K562 (cell line): Measurements from ENCODE around the gene IFT52. TPM values are rescaled to one million over a fixed set of nuclear protein-coding genes. Genes with fewer than 3 reads are reported as not detected.
A peak's percentile ranks its signal among the peaks of the same experiment; 100 is the strongest.
"Not testable (repeated sequence)": the region's sequence is repeated elsewhere in the genome, so short reads cannot be mapped to it uniquely, and the experiment has no call there.

Experiments used
- ATAC-seq: fragments of 200-7000 bp; cut with Tn5 transposase; 3 replicates; pipeline ENCODE4 v1.9.1; 2020; ENCODE audit warnings: moderate library complexity
- BruUV-seq: library from RNA; stranded (reverse); fragments of 400-500 nt; replicated peaks from 2 replicates; lab custom pipeline; 2021; lab: Mats Ljungman, UMichigan
- CTCF ChIA-PET: fragments of 300-600 bp; formaldehyde crosslinking; extraction: SDS; loops from one replicate; lab custom pipeline; 2021; ENCODE audit warnings: low intra/inter-chr PET ratio; lab: Yijun Ruan, JAX
- POLR2A ChIA-PET: fragments of 300-600, 350-650 bp; sonication (Branson Sonifier 250); formaldehyde crosslinking; extraction: SDS; loops from one replicate; lab custom pipeline; 2021; ENCODE audit warnings: antibody characterized with exemption, inconsistent platforms; lab: Yijun Ruan, JAX
- DNase-seq, 4 experiments: peaks; one replicate each; pipeline versions ENCODE4 v3.0.0 to v3.0.0-alpha.2; 2011 to 2018; ENCODE audit warnings: low spot score in 3 of 4, mixed read lengths in 3 of 4; ENCODE audit errors: extremely low read depth in 1 of 4
- FAIRE-seq: peaks from 2 replicates; lab custom pipeline; 2011; peaks lifted over from hg19 to GRCh38; lab: Jason Lieb, UNC
- H2AFZ ChIP-seq: 2 replicates; pipeline ENCODE4 v1.6.0; 2011; ENCODE audit warnings: low read depth, low read length, control low read depth, inconsistent platforms
- H3K27ac ChIP-seq: fragments of 200-600 bp; 3 replicates; pipeline ENCODE4 v1.8.0; 2011; ENCODE audit warnings: low read depth, mild to moderate bottlenecking, control low read depth, inconsistent platforms, low read length, moderate library complexity, mixed read lengths; ENCODE audit errors: extremely low read depth
- H3K27me3 ChIP-seq, 2 experiments: fragments of 300-600 bp in 1 of 2; 2 replicates in 1 of 2; 3 replicates in 1 of 2; pipeline versions ENCODE4 v1.6.0 to v1.8.0; 2011; ENCODE audit warnings: inconsistent platforms in 2 of 2, low read length in 2 of 2, mild to moderate bottlenecking in 1 of 2, mixed read lengths in 1 of 2, moderate library complexity in 1 of 2; ENCODE audit not compliant: control insufficient read depth in 2 of 2, insufficient read depth in 2 of 2
- H3K36me3 ChIP-seq: fragments of 300-600 bp; 3 replicates; pipeline ENCODE4 v1.8.0; 2011; ENCODE audit warnings: mild to moderate bottlenecking, low read length, inconsistent platforms; ENCODE audit not compliant: control insufficient read depth, insufficient read depth
- H3K4me1 ChIP-seq, 2 experiments: fragments of 200-600 bp in 1 of 2; replicated peaks in 1 of 2; 2 replicates in 1 of 2; 3 replicates in 1 of 2; pipeline versions ENCODE4 v1.5.1 to v1.8.0; 2011; ENCODE audit warnings: inconsistent platforms in 2 of 2, low read length in 2 of 2, mild to moderate bottlenecking in 1 of 2, mixed read lengths in 1 of 2, moderate library complexity in 1 of 2; ENCODE audit not compliant: control insufficient read depth in 2 of 2, insufficient read depth in 2 of 2
- H3K4me2 ChIP-seq: 2 replicates; pipeline ENCODE4 v1.6.1; 2011; ENCODE audit warnings: low read length, control low read depth, inconsistent platforms, mixed read lengths; ENCODE audit not compliant: insufficient read depth
- H3K4me3 ChIP-seq: fragments of 200-600 bp; sonication (generic), shearing (Covaris generic); 2 replicates; pipeline ENCODE4 v1.5.1; 2016; ENCODE audit warnings: control low read depth, inconsistent platforms
- H3K79me2 ChIP-seq: fragments of 200-600 bp; 3 replicates; pipeline ENCODE4 v1.8.0; 2011; ENCODE audit warnings: low read length, inconsistent platforms; ENCODE audit not compliant: control insufficient read depth, insufficient read depth
- H3K9ac ChIP-seq, 2 experiments: 2 replicates each; pipeline versions ENCODE4 v1.6.0 to v1.6.1; 2011; ENCODE audit warnings: low read depth in 2 of 2, low read length in 2 of 2, control low read depth in 1 of 2, inconsistent platforms in 1 of 2, mild to moderate bottlenecking in 1 of 2, mixed read lengths in 1 of 2; ENCODE audit not compliant: insufficient read depth in 1 of 2
- H3K9me1 ChIP-seq: one replicate; pipeline ENCODE4 v1.6.0; 2011; ENCODE audit warnings: inconsistent platforms, mild to moderate bottlenecking, low read length, moderate library complexity; ENCODE audit not compliant: control insufficient read depth, insufficient read depth
- H3K9me3 ChIP-seq: replicated peaks from 2 replicates; pipeline ENCODE4 v1.5.1; 2011; ENCODE audit warnings: low read depth, low read length, inconsistent platforms; ENCODE audit not compliant: control insufficient read depth, insufficient read depth
- H4K20me1 ChIP-seq: replicated peaks from 2 replicates; pipeline ENCODE4 v1.6.1; 2011; ENCODE audit warnings: low read length, inconsistent platforms, mixed read lengths; ENCODE audit not compliant: control insufficient read depth, insufficient read depth
- COPS2 ChIP-seq: fragments of 450-650 bp; conservative IDR thresholded peaks from 2 replicates; pipeline ENCODE4 v1.6.1; 2016; ENCODE audit warnings: mild to moderate bottlenecking, moderate library complexity
- ILK ChIP-seq: fragments of 450-650 bp; IDR thresholded peaks from 2 replicates; pipeline ENCODE4 v1.6.1; 2016; ENCODE audit warnings: missing genetic modification characterization, low read depth, mild to moderate bottlenecking, missing compliant biosample characterization, moderate library complexity, borderline replicate concordance
- PTRF ChIP-seq: fragments of 450-650 bp; IDR thresholded peaks from 2 replicates; pipeline ENCODE4 v1.6.1; 2016; ENCODE audit warnings: mild to moderate bottlenecking, missing genetic modification characterization, missing compliant biosample characterization
- TOE1 ChIP-seq, 2 experiments: fragments of 450-650 bp in 1 of 2; sonication (generic) in 1 of 2; formaldehyde crosslinking in 1 of 2; IDR thresholded peaks; 2 replicates each; pipeline versions ENCODE4 v1.7.1 to v1.8.0; 2016 to 2022; ENCODE audit warnings: borderline replicate concordance in 2 of 2, mild to moderate bottlenecking in 2 of 2, antibody characterized with exemption in 1 of 2, inconsistent platforms in 1 of 2, low read depth in 1 of 2, missing genetic modification reagents in 1 of 2, moderate library complexity in 1 of 2
- ZBTB17 ChIP-seq: fragments of 450-650 bp; formaldehyde crosslinking; IDR thresholded peaks from 2 replicates; pipeline ENCODE4 v1.4.0; 2020; ENCODE audit warnings: mild to moderate bottlenecking
- ZNF121 ChIP-seq: sonication (generic); formaldehyde crosslinking; conservative IDR thresholded peaks from 2 replicates; pipeline ENCODE4 v1.8.0; 2022; ENCODE audit warnings: missing genetic modification reagents
- ZNF212 ChIP-seq: fragments of 450-650 bp; formaldehyde crosslinking; IDR thresholded peaks from 2 replicates; pipeline ENCODE4 v1.4.0; 2020; ENCODE audit warnings: mild to moderate bottlenecking
- ZNF699 ChIP-seq: fragments of 250-450 bp; sonication (Bioruptor Pico); IDR thresholded peaks from 2 replicates; pipeline ENCODE4 v1.8.0; 2021; ENCODE audit warnings: mild to moderate bottlenecking, moderate library complexity; ENCODE audit not compliant: insufficient replicate concordance
- WGBS: fragments of 100-300 bp; shearing (Covaris generic); methylation state at CpG from one replicate; pipeline ENCODE4 v1.1.6; 2016; ENCODE audit warnings: low coverage, mixed read lengths; ENCODE audit not compliant: insufficient coverage; ENCODE audit errors: missing lambda C conversion rate; 5-methylcytosine and 5-hydroxymethylcytosine counted together
- in situ Hi-C: fragments of 300-500 bp; cut with MboI; formaldehyde crosslinking; loops from 4 replicates; pipeline ENCODE4 v1.15.0; 2018; ENCODE audit warnings: inconsistent platforms, mixed read lengths
- intact Hi-C: fragments of 100-400 bp; cut with micrococcal nuclease; formaldehyde crosslinking; loops from 2 replicates; pipeline ENCODE4 v1.14.2; 2022
- polyA plus RNA-seq, 8 experiments: library from polyadenylated mRNA; depleted of rRNA in 4 of 8; stranded (reverse) in 5 of 8; unstranded in 3 of 8; fragments of >200 nt; fragmentation: Nextera tagmentation in 2 of 8; fragmentation: Illumina TruSeq in 1 of 8; extraction: Ambion mirVana in 2 of 8; extraction: Trizol in 1 of 8; gene quantifications; 2 replicates each; pipeline versions ENCODE4 v1.2.1 to v1.2.3, GENCODE V29; 2011 to 2014; ENCODE audit warnings: inconsistent platforms in 1 of 8, missing spikeins in 1 of 8
- total RNA-seq, 7 experiments: library from RNA; depleted of rRNA in 6 of 7; stranded (reverse); fragments of >200 nt in 6 of 7; fragmentation: Illumina TruSeq in 2 of 7; extraction: Trizol in 2 of 7; gene quantifications; 2 replicates each; pipeline versions ENCODE4 v1.2.1 to v1.2.3, GENCODE V29; 2011 to 2021; ENCODE audit warnings: low replicate concordance in 1 of 7
- TF ChIP-seq, protein P1 (sequence below): sonication (generic); formaldehyde crosslinking; IDR thresholded peaks from 2 replicates; pipeline ENCODE4 v1.8.0; 2023; ENCODE audit warnings: missing genetic modification reagents, mild to moderate bottlenecking, borderline replicate concordance

The IFT52 gene
- total and polyA plus RNA-seq, 9 of the 15 experiments (the other 6 are each of a cell fraction or from before 2014, with no cell fraction given), result 11.0 to 31.4 (median 20.4) TPM

DNA sequence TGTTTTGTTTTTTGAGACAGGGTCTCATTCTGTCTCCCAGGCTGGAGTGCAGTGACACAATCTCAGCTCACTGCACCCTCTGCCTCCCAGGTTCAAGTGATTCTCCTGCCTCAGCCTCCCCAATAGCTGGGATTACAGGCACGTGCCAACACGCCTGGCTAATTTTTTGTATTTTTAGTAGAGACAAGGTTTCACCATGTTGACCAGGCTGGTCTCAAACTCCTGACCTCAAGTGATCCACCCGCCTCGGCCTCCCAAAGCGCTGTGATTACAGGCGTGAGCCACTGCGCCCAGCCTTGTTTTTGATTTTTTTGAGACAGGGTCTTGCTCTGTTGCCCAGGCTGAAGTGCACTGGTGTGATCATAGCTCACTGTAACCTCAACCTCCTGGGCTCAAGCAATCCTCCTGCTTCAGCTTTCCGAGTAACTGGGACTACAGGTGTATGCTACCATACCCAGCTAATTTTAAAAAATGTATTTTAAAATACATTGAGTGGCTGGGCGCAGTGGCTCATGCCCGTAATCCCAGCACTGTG is 61.0 kb downstream of the IFT52 start:
- H3K9ac ChIP-seq, H3K4me2 ChIP-seq, H3K36me3 ChIP-seq, H3K27me3 ChIP-seq, H2AFZ ChIP-seq, H3K9me3 ChIP-seq, intact Hi-C loops, H3K4me3 ChIP-seq, H3K4me1 ChIP-seq, in situ Hi-C loops, H3K79me2 ChIP-seq, CTCF ChIA-PET, DNase-seq, FAIRE-seq, H4K20me1 ChIP-seq, H3K9me1 ChIP-seq, ATAC-seq, H3K27ac ChIP-seq, BruUV-seq: not testable (repeated sequence)
- WGBS, result 74% methylated on average over 10 of the region's 10 CpGs
- POLR2A ChIA-PET, result interaction anchor here (1.1 to 1.3 kb wide), 2 partner anchors 16 to 19 kb away, joined by 3 read pairs; no protein-coding TSS in a partner anchor
- TF ChIP-seq ZNF121 (CRISPR knock-in tag), result peak; percentile 16; the same call in 1 of the 2 replicates

DNA sequence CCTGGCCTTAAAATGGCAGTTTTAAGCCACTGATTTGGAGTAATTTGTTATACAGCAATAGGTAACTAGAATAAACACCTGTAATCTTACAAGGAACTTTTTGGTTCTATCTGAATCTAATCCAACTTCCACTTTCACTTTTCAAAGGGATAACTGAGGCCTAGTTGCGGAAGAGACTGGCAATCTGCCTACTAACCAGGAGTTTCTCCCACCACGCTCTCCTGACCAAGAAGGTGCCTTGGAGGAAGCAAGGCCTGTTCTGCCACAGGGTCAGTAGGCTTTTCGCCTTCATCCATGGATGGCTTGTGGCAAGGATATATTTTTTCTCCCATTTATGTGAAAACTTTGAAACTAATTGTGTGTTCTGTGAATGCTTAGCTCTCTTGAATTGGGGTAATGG is 63.2 kb downstream of the IFT52 start:
- DNase-seq (no peak), FAIRE-seq (no peak), ATAC-seq (no peak)
- Histone ChIP-seq H3K79me2 (peaks cover 14% of the 10 kb centered on the region; the same call in 2 of the 3 replicates), H3K9me3 (no peaks in the 10 kb centered on the region), H3K4me3 (no peak overlapping the region), H4K20me1 (no peaks in the 10 kb centered on the region), H3K36me3 (no peaks in the 10 kb centered on the region), H2AFZ (no peak overlapping the region), H3K4me2 (no peak overlapping the region), H3K4me1 (peaks cover 6 to 15% of the 10 kb centered on the region in 2 experiments; a peak in 3 of 5 replicates), H3K27ac (no peak overlapping the region), H3K9me1 (no peaks in the 10 kb centered on the region), H3K9ac (peak overlapping the region in 1 of 2 experiments; percentile 62; a peak in 1 of 4 replicates), H3K27me3 (no peaks in the 10 kb centered on the region)
- intact Hi-C loops (no loop called here), in situ Hi-C loops (no loop called here)
- CTCF ChIA-PET, result no interaction called here
- 90% methylated on average over 3 of the region's 3 CpGs for WGBS
- POLR2A ChIA-PET, result no interaction called here
- BruUV-seq, result no TSS peak
- TF ChIP-seq ZNF212 (CRISPR knock-in tag) (no peak), PTRF (tag) (no peak), ILK (no peak), ZBTB17 (CRISPR knock-in tag) (no peak), COPS2 (no peak), TOE1 (IDR thresholded peaks at IDR 0.05; ENCODE audit: borderline replicate concordance) (no peak), TOE1 (CRISPR knock-in tag; IDR thresholded peaks at IDR 0.05; ENCODE audit: borderline replicate concordance, low read depth) (no peak), ZNF699 (CRISPR knock-in tag) (no peak)
- TF ChIP-seq, protein P1, sequence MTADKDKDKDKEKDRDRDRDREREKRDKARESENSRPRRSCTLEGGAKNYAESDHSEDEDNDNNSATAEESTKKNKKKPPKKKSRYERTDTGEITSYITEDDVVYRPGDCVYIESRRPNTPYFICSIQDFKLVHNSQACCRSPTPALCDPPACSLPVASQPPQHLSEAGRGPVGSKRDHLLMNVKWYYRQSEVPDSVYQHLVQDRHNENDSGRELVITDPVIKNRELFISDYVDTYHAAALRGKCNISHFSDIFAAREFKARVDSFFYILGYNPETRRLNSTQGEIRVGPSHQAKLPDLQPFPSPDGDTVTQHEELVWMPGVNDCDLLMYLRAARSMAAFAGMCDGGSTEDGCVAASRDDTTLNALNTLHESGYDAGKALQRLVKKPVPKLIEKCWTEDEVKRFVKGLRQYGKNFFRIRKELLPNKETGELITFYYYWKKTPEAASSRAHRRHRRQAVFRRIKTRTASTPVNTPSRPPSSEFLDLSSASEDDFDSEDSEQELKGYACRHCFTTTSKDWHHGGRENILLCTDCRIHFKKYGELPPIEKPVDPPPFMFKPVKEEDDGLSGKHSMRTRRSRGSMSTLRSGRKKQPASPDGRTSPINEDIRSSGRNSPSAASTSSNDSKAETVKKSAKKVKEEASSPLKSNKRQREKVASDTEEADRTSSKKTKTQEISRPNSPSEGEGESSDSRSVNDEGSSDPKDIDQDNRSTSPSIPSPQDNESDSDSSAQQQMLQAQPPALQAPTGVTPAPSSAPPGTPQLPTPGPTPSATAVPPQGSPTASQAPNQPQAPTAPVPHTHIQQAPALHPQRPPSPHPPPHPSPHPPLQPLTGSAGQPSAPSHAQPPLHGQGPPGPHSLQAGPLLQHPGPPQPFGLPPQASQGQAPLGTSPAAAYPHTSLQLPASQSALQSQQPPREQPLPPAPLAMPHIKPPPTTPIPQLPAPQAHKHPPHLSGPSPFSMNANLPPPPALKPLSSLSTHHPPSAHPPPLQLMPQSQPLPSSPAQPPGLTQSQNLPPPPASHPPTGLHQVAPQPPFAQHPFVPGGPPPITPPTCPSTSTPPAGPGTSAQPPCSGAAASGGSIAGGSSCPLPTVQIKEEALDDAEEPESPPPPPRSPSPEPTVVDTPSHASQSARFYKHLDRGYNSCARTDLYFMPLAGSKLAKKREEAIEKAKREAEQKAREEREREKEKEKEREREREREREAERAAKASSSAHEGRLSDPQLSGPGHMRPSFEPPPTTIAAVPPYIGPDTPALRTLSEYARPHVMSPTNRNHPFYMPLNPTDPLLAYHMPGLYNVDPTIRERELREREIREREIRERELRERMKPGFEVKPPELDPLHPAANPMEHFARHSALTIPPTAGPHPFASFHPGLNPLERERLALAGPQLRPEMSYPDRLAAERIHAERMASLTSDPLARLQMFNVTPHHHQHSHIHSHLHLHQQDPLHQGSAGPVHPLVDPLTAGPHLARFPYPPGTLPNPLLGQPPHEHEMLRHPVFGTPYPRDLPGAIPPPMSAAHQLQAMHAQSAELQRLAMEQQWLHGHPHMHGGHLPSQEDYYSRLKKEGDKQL (CRISPR knock-in tag), result no peak
